Upper lobe of right lung (tissue), 1 donor: ENCODE data around the gene TPRA1. TPM values are rescaled to one million over a fixed set of nuclear protein-coding genes. Genes with fewer than 3 reads are reported as not detected.
A peak's percentile ranks its signal among the peaks of the same experiment; 100 is the strongest.

Experiments used
- ATAC-seq: fragments of 200-7000 bp; cut with Tn5 transposase; one replicate; pipeline ENCODE4 v1.9.1; 2020; ENCODE audit warnings: mild to moderate bottlenecking, moderate library complexity
- DNase-seq: peaks from one replicate; pipeline ENCODE4 v3.0.0-alpha.2; 2020
- H3K27ac ChIP-seq: fragments of 200-600 bp; one replicate; pipeline ENCODE4 v1.8.0; 2022
- H3K27me3 ChIP-seq: fragments of 200-600 bp; one replicate; pipeline ENCODE4 v1.8.0; 2022; ENCODE audit warnings: mild to moderate bottlenecking
- H3K36me3 ChIP-seq: fragments of 200-600 bp; one replicate; pipeline ENCODE4 v1.8.0; 2022
- H3K4me1 ChIP-seq: fragments of 200-600 bp; one replicate; pipeline ENCODE4 v1.8.0; 2022
- H3K4me3 ChIP-seq: fragments of 200-600 bp; one replicate; pipeline ENCODE4 v1.8.0; 2022; ENCODE audit warnings: mild to moderate bottlenecking
- H3K9me3 ChIP-seq: fragments of 200-600 bp; one replicate; pipeline ENCODE4 v1.8.0; 2022
- intact Hi-C: fragments of 100-400 bp; cut with DNase I; formaldehyde crosslinking; loops from one replicate; pipeline ENCODE4 v1.11.0; 2022
- total RNA-seq: library from RNA; stranded (reverse); fragmentation: NEBNext Ultra II Directional; extraction: Animal tissue kit (Norgen Biotek cat#: 25700); gene quantifications from one replicate; pipeline ENCODE4 v1.2.1, GENCODE V29; 2021
- TF ChIP-seq, protein P1 (sequence below): fragments of 200-600 bp; IDR thresholded peaks from one replicate; pipeline ENCODE4 v1.8.0; 2022; ENCODE audit warnings: antibody characterized with exemption
- donor health status: DM: no; HTN: yes; CAD: no; lungs with severe emphysema.

TPRA1 gene
- total RNA-seq, 1 donor from 2014 or later, result 40.6 TPM

- DNase-seq (no peak), ATAC-seq (no peak)
- Histone ChIP-seq H3K27me3 (no peaks in the 10 kb centered on the region), H3K4me3 (no peak overlapping the region), H3K36me3 (no peaks in the 10 kb centered on the region), H3K9me3 (no peaks in the 10 kb centered on the region), H3K4me1 (peaks cover 22% of the 10 kb centered on the region), H3K27ac (no peak overlapping the region)
- intact Hi-C loops, result loop anchor here (5.0 kb wide), 1 partner anchor 864 kb away; no protein-coding TSS in a partner anchor
- TF ChIP-seq, protein P1, sequence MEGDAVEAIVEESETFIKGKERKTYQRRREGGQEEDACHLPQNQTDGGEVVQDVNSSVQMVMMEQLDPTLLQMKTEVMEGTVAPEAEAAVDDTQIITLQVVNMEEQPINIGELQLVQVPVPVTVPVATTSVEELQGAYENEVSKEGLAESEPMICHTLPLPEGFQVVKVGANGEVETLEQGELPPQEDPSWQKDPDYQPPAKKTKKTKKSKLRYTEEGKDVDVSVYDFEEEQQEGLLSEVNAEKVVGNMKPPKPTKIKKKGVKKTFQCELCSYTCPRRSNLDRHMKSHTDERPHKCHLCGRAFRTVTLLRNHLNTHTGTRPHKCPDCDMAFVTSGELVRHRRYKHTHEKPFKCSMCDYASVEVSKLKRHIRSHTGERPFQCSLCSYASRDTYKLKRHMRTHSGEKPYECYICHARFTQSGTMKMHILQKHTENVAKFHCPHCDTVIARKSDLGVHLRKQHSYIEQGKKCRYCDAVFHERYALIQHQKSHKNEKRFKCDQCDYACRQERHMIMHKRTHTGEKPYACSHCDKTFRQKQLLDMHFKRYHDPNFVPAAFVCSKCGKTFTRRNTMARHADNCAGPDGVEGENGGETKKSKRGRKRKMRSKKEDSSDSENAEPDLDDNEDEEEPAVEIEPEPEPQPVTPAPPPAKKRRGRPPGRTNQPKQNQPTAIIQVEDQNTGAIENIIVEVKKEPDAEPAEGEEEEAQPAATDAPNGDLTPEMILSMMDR, result no peak
Observed at GRCh38 chr3:127545711-127546457, 44.6 kb downstream of the TPRA1 start.

- no peak for ATAC-seq
- H3K4me1 ChIP-seq, result peaks cover 22% of the 10 kb centered on the region
- H3K27me3 ChIP-seq, result no peaks in the 10 kb centered on the region
- no peaks in the 10 kb centered on the region for H3K9me3 ChIP-seq
- intact Hi-C loops, result loop anchor here (5.0 kb wide), 1 partner anchor 863 kb away; no protein-coding TSS in a partner anchor
- H3K36me3 ChIP-seq, result no peaks in the 10 kb centered on the region
- H3K27ac ChIP-seq, result no peak overlapping the region
- no peak overlapping the region for H3K4me3 ChIP-seq
- TF ChIP-seq, protein P1, result no peak
- no peak for DNase-seq
Observed at GRCh38 chr3:127545216-127545615, 45.3 kb downstream of the TPRA1 start.

- Histone ChIP-seq H3K27me3 (no peaks in the 10 kb centered on the region), H3K4me1 (peaks cover 22% of the 10 kb centered on the region), H3K36me3 (no peaks in the 10 kb centered on the region), H3K4me3 (no peak overlapping the region), H3K27ac (no peak overlapping the region), H3K9me3 (no peaks in the 10 kb centered on the region)
- ATAC-seq (no peak), DNase-seq (no peak)
- intact Hi-C loops, result loop anchor here (5.0 kb wide), 1 partner anchor 863 kb away; no protein-coding TSS in a partner anchor
- TF ChIP-seq, protein P1, result no peak
Observed at GRCh38 chr3:127544803-127545201, 45.7 kb downstream of the TPRA1 start.

DNA sequence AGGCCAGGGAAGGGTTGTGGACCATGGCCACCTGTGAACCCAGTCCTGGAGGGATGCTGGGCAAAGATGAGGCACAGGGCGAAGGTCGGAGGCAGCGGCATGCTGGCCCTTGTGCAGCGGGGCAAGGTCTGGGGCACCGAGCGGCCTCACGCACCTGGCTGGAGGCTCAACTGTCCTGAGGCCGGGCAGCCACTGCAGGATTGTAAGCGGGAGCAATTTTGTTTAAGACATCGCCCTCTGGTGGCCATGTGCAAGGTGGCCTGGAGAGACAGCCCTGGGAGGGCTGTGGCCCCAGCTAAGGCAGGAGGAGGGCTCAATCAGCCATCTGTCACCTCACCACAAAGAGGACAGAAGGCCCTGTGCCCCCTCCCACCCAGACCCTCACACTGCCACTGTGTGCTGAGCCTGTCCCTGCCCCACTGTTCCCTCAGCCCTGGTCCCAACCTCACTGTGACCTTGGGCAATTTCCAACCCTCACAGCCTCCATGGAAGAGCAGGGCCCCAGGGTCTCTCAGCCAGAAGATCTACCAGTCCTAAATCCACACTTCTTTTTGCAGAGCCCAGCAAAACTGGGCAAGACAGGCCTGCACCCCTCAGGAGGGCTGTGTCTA is 46.2 kb downstream of the TPRA1 start:
- Histone ChIP-seq H3K4me3 (no peak overlapping the region), H3K36me3 (no peaks in the 10 kb centered on the region), H3K27ac (no peak overlapping the region), H3K27me3 (no peaks in the 10 kb centered on the region), H3K9me3 (no peaks in the 10 kb centered on the region), H3K4me1 (peaks cover 22% of the 10 kb centered on the region)
- intact Hi-C loops, result no loop called here
- TF ChIP-seq, protein P1, result peak; percentile 92
- ATAC-seq (peak; percentile 64), DNase-seq (peak; percentile 84)

GRCh38 chr3:127543441-127543840 is 47.1 kb downstream of the TPRA1 start:
- Histone ChIP-seq H3K36me3 (no peaks in the 10 kb centered on the region), H3K9me3 (no peaks in the 10 kb centered on the region), H3K27me3 (no peaks in the 10 kb centered on the region), H3K27ac (peak overlapping the region; percentile 56), H3K4me3 (no peak overlapping the region), H3K4me1 (peaks cover 22% of the 10 kb centered on the region)
- TF ChIP-seq, protein P1, result no peak
- intact Hi-C loops, result no loop called here
- ATAC-seq (no peak), DNase-seq (no peak)
